Heart right ventricle (tissue), 16 donors: ENCODE measurements around the gene IFFO2. TPM values are rescaled to one million over a fixed set of nuclear protein-coding genes. Genes with fewer than 3 reads are reported as not detected.

Source experiments
- ATAC-seq, 8 donors: fragments of 200-7000 bp; cut with Tn5 transposase; one replicate each; pipeline ENCODE4 v1.9.1; 2020; ENCODE audit warnings: mild to moderate bottlenecking in 8 of 8, moderate library complexity in 8 of 8, moderate number of reproducible peaks in 1 of 8
- DNase-seq, 2 donors: peaks; one replicate each; pipeline ENCODE4 v3.0.0-alpha.2; 2020
- H3K27ac ChIP-seq, 10 donors: fragments of 200-600 bp; sonication (generic) in 2 of 10; one replicate each; pipeline versions ENCODE4 v1.5.0 to v1.8.0; 2020 to 2022; ENCODE audit warnings: mild to moderate bottlenecking in 3 of 10
- H3K27me3 ChIP-seq, 7 donors: fragments of 200-600 bp; one replicate each; pipeline ENCODE4 v1.8.0; 2021 to 2022; ENCODE audit warnings: mild to moderate bottlenecking in 2 of 7
- H3K36me3 ChIP-seq, 9 donors: fragments of 200-600 bp; sonication (generic) in 1 of 9; one replicate each; pipeline versions ENCODE4 v1.5.0 to v1.8.0; 2020 to 2022; ENCODE audit warnings: mild to moderate bottlenecking in 2 of 9
- H3K4me1 ChIP-seq, 9 donors: fragments of 200-600 bp; sonication (generic) in 1 of 9; one replicate each; pipeline versions ENCODE4 v1.5.0 to v1.8.0; 2020 to 2022; ENCODE audit warnings: mild to moderate bottlenecking in 4 of 9
- H3K4me3 ChIP-seq, 10 donors: fragments of 200-600 bp; sonication (generic) in 2 of 10; one replicate each; pipeline versions ENCODE4 v1.5.0 to v1.8.0; 2020 to 2022; ENCODE audit warnings: mild to moderate bottlenecking in 7 of 10, moderate library complexity in 2 of 10
- H3K9me3 ChIP-seq, 11 donors: fragments of 200-600 bp in 10 of 11; sonication (generic) in 2 of 11; one replicate each; pipeline versions ENCODE4 v1.5.0 to v1.8.0; 2013 to 2022; ENCODE audit warnings: mild to moderate bottlenecking in 2 of 11, control low read depth in 1 of 11, moderate library complexity in 1 of 11
- WGBS, 2 donors: extraction: QIAGEN DNeasy Blood & Tissue Kit; methylation state at CpG; one replicate each; pipeline ENCODE4 v1.1.7; 2013; ENCODE audit warnings: inconsistent platforms in 1 of 2; 5-methylcytosine and 5-hydroxymethylcytosine counted together
- intact Hi-C, 10 donors: fragments of 100-400 bp; cut with DNase I; formaldehyde crosslinking; loops; one replicate each; pipeline versions ENCODE4 v1.11.1 to v1.14.2; 2022
- polyA plus RNA-seq, 2 donors: library from polyadenylated mRNA; stranded (reverse); fragments of 200-250 nt; gene quantifications; one replicate each; pipeline ENCODE4 v1.2.3, GENCODE V29; 2013
- total RNA-seq, 10 donors: library from RNA; stranded (reverse); fragmentation: NEBNext Ultra II Directional in 3 of 10; extraction: Animal tissue kit (Norgen Biotek cat#: 25700) in 3 of 10; gene quantifications; one replicate each; pipeline versions ENCODE4 v1.2.1 to v1.2.4, GENCODE V29; 2021 to 2023
- TF ChIP-seq, protein P1 (sequence below), 9 donors: fragments of 200-600 bp; sonication (generic) in 2 of 9; IDR thresholded peaks; one replicate each; pipeline versions ENCODE4 v1.5.0 to v1.8.0; 2021 to 2022; ENCODE audit warnings: antibody characterized with exemption in 9 of 9, mild to moderate bottlenecking in 5 of 9, moderate library complexity in 1 of 9
- donor health status: Arrhythmogenic right ventricular cardiomyopathy.
- donor health status: ischemic (EF 13 %, LVEDD 7.1; RV severe dilation, severe dysfunction).
- donor health status: healthy with polysubstance abuse.
- donor health status: DM: no; HTN: yes; CAD: no.
- donor health status: DM: no; HTN: no; CAD: no.
- donor health status: ischemic (EF 25% LVEDD 6.9; RV normal size, moderate dysfunction).
- donor health status: ischemic (EF 25% LVEDD 5.7; RV mildly dilated, moderate dysfunction).
- donor health status: healthy.
- donor health status: DM: yes; HTN: yes; CAD: no.
- donor health status: Ischemic cardiomyopathy.
- donor health status: ischemic (EF 35%, LVEDD 5.7; RV mildly dilated, moderate dysfunction).
- donor health status: nonischemic (EF 11% LVEDD 7.7; RV severe dilation, severe dysfunction).
- donor health status: DM: yes; HTN: yes; CAD: no.
- donor health status: PGD.
- donor health status: ischemic (EF 29% LVEDD 5.4; RV normal size, mild dysfunction).
- donor health status: nonischemic (EF 23%, LVEDD 6.1; RV moderate dilation, normal function).

Gene IFFO2
- total and polyA plus RNA-seq, 12 donors, result 2.2 to 8.2 (median 4.6) TPM

DNA sequence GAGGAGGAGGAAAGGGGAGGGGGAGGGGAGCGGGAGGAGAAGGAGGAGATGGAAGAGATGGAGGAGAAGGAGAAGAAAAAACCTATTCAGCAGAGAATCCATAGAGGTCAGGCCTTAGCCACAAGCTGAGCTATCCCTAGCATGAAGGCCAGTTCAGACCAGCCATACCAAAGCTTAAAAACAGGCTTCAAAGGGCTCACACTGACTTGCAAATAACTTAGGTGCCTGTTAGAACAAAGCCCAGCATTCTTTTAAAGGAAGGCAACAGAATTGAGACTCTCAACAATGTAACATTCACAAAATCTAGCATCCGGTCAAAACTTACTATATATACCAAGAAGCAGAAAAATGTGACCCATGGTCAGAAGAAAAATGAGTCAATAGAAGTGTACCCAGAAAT, 43.6 kb upstream of the IFFO2 start:
- no peak for DNase-seq
- no peaks in the 10 kb centered on the region for H3K36me3 ChIP-seq
- peaks cover 0 to 9% (median 0%) of the 10 kb centered on the region in 9 donors for H3K4me1 ChIP-seq
- H3K27ac ChIP-seq, result no peak overlapping the region
- H3K4me3 ChIP-seq, result no peak overlapping the region
- H3K9me3 ChIP-seq, result peaks cover 0 to 20% (median 0%) of the 10 kb centered on the region in 11 donors
- intact Hi-C loops, result loop anchor here in 1 of 10 donors (1.0 kb wide), 1 partner anchor 63 kb away; no protein-coding TSS in a partner anchor
- no peak for ATAC-seq
- TF ChIP-seq, protein P1, sequence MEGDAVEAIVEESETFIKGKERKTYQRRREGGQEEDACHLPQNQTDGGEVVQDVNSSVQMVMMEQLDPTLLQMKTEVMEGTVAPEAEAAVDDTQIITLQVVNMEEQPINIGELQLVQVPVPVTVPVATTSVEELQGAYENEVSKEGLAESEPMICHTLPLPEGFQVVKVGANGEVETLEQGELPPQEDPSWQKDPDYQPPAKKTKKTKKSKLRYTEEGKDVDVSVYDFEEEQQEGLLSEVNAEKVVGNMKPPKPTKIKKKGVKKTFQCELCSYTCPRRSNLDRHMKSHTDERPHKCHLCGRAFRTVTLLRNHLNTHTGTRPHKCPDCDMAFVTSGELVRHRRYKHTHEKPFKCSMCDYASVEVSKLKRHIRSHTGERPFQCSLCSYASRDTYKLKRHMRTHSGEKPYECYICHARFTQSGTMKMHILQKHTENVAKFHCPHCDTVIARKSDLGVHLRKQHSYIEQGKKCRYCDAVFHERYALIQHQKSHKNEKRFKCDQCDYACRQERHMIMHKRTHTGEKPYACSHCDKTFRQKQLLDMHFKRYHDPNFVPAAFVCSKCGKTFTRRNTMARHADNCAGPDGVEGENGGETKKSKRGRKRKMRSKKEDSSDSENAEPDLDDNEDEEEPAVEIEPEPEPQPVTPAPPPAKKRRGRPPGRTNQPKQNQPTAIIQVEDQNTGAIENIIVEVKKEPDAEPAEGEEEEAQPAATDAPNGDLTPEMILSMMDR (IDR thresholded peaks at IDR 0.05), result no peak
- 43 to 70% methylated on average over 2 of the region's 2 CpGs for WGBS, 2 donors
- H3K27me3 ChIP-seq, result peaks cover 0 to 18% (median 5%) of the 10 kb centered on the region in 7 donors

DNA sequence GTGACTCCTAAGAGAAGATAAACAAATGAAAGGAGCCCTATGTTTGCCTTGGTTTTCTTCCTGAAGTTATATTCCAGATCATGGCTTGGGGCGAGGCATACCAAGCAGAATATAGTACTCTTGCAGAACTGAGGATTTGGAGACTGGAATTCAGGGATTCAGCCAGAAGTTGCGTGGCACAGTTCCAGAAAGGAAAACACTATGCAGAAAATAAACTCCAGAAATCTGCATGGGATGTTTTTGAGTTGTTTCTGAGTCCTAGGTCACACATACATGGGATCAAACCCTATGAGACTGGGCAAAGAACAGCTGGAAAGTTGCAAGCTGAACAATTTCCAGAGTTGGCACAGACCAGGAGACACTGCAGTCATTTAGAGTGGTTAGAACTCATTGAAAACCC, 42.9 kb upstream of the IFFO2 start:
- no peaks in the 10 kb centered on the region for H3K36me3 ChIP-seq
- intact Hi-C loops, result no loop called here
- 51 to 55% methylated on average over 2 of the region's 2 CpGs for WGBS, 2 donors
- H3K4me3 ChIP-seq, result no peak overlapping the region
- DNase-seq (peak in 1 of 2 donors; percentile 13), ATAC-seq (peak in 1 of 8 donors; percentile 25)
- H3K27ac ChIP-seq, result no peak overlapping the region
- TF ChIP-seq, protein P1 (IDR thresholded peaks at IDR 0.05), result no peak
- peaks cover 0 to 14% (median 3%) of the 10 kb centered on the region in 7 donors for H3K27me3 ChIP-seq
- peaks cover 0 to 9% (median 0%) of the 10 kb centered on the region in 9 donors for H3K4me1 ChIP-seq
- H3K9me3 ChIP-seq, result peaks cover 0 to 20% (median 0%) of the 10 kb centered on the region in 11 donors

DNA sequence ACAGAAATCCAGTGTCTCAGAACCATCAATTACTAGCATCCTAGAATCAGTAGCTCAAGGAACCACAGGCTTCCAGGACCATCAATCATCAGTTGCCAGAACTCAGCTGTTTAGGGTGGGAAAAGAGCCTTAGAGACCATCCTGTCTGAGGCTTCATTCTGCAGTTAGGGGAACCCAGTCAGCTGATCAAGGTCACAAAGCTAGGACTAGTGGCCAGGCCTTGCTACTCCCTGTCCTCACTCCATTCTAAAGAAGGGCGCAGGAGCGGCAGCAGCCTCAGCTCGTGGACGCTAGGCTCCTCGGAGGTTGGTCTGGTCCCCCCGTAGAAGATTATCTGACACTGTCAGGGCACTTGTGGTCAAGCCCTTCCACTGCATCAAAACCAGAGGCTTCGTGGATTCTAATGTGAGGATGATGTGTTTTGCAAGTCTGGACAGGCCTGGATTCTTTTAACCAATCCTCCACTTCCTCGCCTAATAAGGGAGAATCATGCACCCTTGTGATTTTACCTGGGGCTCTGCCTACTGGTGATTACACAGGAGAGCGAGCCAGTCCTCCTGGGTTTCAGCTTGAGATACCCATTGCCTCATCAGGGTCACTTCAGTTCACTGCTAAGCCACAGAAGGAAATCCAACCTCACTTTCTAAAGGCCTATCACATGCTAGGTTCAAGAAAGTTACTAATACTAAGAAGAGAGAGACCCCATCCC, 41.7 kb upstream of the IFFO2 start:
- intact Hi-C loops, result no loop called here
- Histone ChIP-seq H3K27ac (no peak overlapping the region), H3K36me3 (no peaks in the 10 kb centered on the region), H3K4me1 (peaks cover 0 to 9% (median 0%) of the 10 kb centered on the region in 9 donors), H3K4me3 (no peak overlapping the region), H3K9me3 (peaks cover 0 to 20% (median 0%) of the 10 kb centered on the region in 11 donors), H3K27me3 (peaks cover 0 to 20% (median 0%) of the 10 kb centered on the region in 7 donors)
- TF ChIP-seq, protein P1 (IDR thresholded peaks at IDR 0.05), result no peak
- ATAC-seq, result no peak
- no peak for DNase-seq
- WGBS, 2 donors, result 92 to 94% methylated on average over 9 of the region's 9 CpGs

DNA sequence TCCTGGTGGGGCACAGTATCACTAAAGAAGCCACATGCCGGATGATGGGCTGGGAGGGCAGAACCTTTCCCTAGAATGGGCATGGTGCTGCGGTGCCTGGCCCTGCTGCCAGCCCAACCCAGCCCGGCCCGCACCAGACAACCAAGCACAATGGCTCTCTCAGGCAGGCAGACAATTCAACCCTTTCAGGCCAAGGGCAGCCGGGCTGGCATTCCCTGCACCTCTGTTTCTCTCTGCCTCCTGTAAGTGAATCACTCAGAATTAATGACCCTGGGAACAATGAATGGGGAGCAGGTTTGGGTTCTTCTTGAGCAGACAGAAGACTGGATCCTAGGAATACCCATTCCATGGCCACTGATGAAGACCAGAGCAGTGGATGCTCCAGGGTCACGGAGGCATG, 41.0 kb upstream of the IFFO2 start:
- intact Hi-C loops, result no loop called here
- H3K27me3 ChIP-seq, result peaks cover 0 to 23% (median 0%) of the 10 kb centered on the region in 7 donors
- H3K4me3 ChIP-seq, result no peak overlapping the region
- DNase-seq (no peak), ATAC-seq (no peak)
- WGBS, 2 donors, result 95 to 96% methylated on average over 6 of the region's 6 CpGs
- no peaks in the 10 kb centered on the region for H3K36me3 ChIP-seq
- H3K9me3 ChIP-seq, result peaks cover 0 to 20% (median 0%) of the 10 kb centered on the region in 11 donors
- H3K4me1 ChIP-seq, result peaks cover 0 to 9% (median 0%) of the 10 kb centered on the region in 9 donors
- TF ChIP-seq, protein P1 (IDR thresholded peaks at IDR 0.05), result no peak
- H3K27ac ChIP-seq, result no peak overlapping the region
